SK-N-MC (cell line): ENCODE results near the gene BCAS1.

Experiments
- EZH2 ChIP-seq: fragments of 200-600 bp; sonication (generic); IDR thresholded peaks from one replicate; pipeline ENCODE4 v1.6.1; 2017; ENCODE audit warnings: antibody characterized with exemption
- FOXP2 ChIP-seq: optimal IDR thresholded peaks from 2 replicates; pipeline ENCODE3; 2011; ENCODE audit warnings: mild to moderate bottlenecking, moderate library complexity; ENCODE audit not compliant: insufficient read depth; ENCODE audit errors: extremely low read length, control extremely low read depth
- POLR2AphosphoS5 ChIP-seq: IDR thresholded peaks from 2 replicates; pipeline ENCODE4 v1.6.1; 2012; ENCODE audit warnings: mild to moderate bottlenecking, low read depth, low read length, borderline replicate concordance

DNA sequence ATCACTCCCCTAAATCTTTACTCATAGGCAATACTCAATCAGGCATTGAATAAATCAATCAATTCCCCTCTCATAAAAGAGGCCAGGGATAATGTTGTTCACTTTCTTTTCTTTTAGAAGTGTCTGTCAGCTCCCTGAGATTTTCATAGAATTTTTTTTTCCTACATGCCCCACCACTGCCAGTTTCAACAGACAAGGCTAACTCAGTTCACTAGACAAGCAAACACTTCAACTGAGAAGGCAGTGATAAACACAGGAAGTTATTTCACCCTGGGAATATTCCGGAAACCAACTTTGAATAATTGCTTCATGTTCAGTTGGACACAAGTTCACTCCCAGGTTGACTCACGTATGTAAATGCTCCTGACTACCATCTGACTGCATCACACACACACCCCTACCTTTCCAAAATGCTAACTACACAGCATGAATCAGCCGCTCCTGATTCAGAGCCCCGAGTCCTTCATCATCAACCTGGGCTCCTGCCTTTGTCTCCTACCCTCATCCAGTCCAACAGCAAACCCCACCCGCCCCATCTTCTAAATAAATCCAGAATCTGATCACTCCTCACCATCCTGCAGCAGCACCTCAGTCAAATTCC, 143.9 kb downstream of the BCAS1 start:
- TF ChIP-seq POLR2AphosphoS5 (no peak), EZH2 (no peak), FOXP2 (no peak)
